GM18951 (cell line): ENCODE data around the gene PTER.

Experiments
- POLR2A ChIP-seq: IDR thresholded peaks from 4 replicates; pipeline ENCODE4 v1.6.1; 2011; ENCODE audit warnings: mild to moderate bottlenecking; ENCODE audit not compliant: insufficient read length, insufficient read depth; ENCODE audit errors: extremely low read depth
- in situ Hi-C: fragments of 300-500 bp; cut with MboI; formaldehyde crosslinking; loops from one replicate; pipeline ENCODE4 v1.12.0; 2022; ENCODE audit warnings: low sequenced_read_pairs, mixed read lengths, inconsistent platforms; ENCODE audit not compliant: unreplicated experiment

The PTER gene

DNA sequence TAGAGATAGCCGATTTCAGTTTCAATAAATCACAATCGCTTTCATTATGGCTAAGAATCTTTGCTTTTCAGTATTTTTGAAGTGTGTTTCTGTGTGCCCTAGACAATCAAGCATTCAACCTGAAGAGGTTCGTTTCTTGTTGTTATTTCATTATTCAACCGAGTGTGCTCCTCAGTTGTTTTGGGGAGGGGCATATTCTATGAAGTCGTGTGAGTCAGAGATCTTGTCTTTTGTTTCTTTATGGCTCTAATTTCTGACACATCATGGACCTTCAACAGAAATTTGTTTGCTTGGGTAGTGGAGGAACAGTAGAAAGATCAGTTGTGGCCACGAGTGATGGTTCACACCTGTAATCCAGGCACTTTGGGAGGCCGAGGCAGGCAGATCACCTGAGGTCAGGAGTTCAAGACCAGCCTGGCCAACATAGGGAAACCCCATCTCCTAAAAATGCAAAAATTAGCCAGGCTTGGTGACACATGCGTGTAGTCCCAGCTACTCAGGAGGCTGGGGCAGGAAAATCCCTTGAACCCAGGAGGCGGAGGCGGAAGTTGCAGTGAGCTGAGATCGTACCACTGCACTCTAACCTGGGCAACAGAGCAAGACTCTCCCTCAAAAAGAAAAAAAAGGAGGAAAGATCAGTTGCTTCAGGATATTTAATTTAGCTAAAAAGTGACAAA, 46.6 kb downstream of the PTER start:
- no peak for TF ChIP-seq POLR2A
- in situ Hi-C loops = no loop called here

DNA sequence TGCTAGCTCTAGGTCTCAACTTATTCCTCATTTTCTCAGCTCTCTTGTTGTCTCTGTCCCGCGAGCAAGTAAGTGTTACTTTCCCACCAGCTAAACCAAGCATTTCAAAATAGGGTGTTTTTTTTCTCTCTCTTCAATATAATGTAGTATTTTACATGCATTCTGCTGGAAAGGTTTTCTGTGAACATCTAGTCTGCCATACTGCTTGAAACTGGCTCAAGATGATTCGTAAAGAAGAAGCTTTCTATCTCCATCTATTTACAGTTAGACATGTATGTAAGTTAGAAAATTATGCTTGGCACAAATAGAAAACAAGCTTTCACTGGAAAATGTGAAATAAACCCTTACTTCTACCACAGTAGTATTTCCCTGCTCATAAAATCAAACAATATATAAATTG, 53.7 kb downstream of the PTER start:
- in situ Hi-C loops = no loop called here
- no peak for TF ChIP-seq POLR2A

DNA sequence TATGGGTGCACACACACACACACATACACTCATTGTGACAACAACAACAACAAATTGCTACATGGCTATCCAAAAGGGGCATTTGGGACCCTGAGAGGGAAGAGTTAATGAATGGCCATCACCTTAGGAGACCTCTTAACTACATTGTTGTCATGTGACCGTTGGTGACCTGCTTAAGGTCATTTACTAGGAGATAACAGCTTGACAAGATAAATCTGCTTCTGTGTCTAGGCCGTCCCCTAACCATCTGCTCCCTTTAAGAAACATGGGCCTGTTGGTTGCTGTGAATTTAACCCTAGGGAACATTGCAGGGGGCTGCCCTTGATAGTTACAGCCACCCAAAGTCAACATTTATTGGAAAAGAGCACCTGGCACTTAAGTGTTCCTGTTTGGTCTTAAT, 55.1 kb downstream of the PTER start:
- in situ Hi-C loops = no loop called here
- no peak for TF ChIP-seq POLR2A

DNA sequence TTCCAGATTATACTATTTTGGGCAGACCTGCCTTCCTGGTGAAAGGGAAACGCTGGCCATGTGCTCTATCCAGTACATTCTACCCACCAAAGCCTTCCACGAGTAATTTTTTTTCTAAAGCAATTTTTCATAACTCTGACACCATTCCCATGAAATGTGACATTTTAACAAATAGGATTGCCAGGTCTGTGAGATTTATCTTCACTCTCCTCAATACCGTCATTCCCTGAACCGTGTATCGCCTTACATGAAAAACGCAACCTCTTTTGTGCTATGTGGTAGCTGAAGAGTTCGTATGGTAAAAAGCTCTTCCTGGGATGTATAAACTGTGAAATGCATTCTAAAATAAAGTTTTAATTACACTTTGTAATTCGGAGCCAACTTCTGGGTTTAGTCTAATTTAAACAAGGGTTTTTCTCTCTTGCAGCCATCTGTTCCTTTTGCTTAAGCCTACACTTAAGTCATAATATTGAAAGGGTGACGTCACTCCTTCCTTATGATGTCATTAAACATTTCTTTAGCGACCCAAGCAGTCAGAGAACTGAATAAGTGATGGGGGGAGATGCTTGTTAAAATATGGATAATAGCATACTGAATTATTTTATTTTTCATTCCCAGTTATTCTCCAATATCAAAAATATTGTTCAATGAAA, 57.2 kb downstream of the PTER start:
- in situ Hi-C loops = no loop called here
- no peak for TF ChIP-seq POLR2A

DNA sequence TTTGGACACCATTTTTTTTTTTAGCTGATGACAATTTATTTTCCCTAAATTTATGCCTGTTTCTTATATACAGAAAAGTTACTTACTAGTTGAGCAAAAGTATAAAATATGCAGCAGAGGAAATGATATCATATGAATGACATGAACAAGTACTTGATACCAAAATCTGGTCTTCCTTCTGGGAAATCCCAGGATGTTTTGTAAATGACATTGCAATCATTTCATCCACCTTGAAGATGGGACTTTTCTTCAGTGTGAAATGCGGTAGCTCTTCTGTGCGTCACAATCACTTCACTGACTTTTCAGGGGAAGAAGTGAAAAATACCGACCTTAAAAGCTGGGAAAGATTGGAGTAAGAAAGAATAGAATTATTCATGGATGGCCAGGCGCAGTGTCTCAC, 61.1 kb downstream of the PTER start:
- in situ Hi-C loops = no loop called here

DNA sequence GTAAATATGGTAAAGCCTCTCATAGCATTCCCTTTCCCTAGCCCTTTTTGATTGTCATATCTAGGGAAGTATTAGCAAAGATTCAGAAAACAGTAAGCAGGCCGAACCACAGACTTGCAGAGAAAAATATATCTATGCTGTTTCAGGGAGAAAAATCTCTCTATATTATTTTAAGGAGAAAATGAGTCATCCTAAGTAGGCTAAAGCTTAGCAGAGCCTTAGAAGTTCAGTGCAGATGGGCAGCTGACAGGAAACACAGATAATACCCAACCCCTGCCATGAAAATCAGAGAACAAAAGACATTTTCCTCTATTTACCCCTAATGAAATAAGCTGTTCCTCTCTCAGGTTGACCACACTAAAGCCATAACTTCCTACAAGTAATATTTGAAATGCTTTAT, 68.4 kb downstream of the PTER start:
- TF ChIP-seq POLR2A = no peak
- in situ Hi-C loops = no loop called here

More for the DNA sequence above, 61.1 kb downstream of the PTER start:
- no peak for TF ChIP-seq POLR2A

DNA sequence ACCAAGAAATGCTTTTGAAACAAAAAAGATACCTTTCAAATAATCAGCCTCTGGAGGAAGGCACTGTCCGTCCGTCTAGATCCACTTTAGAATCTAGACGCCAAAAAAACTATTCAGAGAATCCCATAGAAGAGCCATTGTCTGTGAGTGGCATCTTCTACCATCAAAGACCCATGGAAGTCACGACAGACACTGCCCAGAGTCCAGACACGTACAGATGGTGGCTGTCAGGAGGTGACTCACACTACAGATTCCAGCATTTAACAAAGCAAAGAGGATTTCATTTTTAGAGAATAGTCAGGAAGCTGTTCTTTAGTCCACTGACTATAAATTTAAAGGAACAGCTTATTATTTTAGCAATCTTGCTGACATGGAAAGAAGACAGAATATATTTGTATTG, 73.2 kb downstream of the PTER start:
- in situ Hi-C loops = no loop called here
- TF ChIP-seq POLR2A = no peak

DNA sequence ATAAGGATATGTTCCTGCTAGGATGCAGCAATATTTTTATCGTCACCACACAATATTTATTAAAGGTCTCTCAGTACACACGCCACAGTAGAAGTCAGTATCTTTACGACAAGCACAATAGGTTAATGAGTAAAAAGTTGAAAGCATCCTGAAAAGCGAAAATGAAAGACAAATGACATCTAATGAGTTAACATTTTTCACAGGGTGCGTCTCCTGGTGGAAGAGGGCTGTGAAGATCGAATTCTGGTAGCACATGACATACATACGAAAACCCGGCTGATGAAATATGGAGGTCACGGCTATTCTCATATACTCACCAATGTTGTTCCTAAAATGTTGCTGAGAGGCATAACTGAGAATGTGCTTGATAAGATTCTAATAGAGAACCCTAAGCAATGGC, 74.0 kb downstream of the PTER start:
- TF ChIP-seq POLR2A = no peak
- in situ Hi-C loops = no loop called here

DNA sequence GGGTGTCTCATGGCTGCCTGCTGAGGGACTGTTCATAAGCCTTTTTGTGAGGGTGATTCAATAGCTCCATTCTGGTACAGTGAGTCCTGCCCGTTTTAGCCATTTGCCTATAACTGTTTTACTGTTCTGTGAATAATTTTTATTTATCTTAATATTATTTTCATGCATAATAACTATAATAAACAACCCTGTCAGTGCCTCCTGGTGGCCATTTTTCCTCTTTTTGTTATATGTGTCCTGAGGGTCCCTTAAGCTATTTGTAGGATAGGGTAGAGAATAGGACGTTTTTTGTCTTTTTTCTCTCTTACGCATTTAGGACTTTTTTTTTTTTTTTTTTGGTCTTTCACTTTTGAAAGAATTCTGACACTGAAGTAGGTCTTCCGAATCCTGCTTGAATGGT, 82.0 kb downstream of the PTER start:
- in situ Hi-C loops = no loop called here
- no peak for TF ChIP-seq POLR2A

DNA sequence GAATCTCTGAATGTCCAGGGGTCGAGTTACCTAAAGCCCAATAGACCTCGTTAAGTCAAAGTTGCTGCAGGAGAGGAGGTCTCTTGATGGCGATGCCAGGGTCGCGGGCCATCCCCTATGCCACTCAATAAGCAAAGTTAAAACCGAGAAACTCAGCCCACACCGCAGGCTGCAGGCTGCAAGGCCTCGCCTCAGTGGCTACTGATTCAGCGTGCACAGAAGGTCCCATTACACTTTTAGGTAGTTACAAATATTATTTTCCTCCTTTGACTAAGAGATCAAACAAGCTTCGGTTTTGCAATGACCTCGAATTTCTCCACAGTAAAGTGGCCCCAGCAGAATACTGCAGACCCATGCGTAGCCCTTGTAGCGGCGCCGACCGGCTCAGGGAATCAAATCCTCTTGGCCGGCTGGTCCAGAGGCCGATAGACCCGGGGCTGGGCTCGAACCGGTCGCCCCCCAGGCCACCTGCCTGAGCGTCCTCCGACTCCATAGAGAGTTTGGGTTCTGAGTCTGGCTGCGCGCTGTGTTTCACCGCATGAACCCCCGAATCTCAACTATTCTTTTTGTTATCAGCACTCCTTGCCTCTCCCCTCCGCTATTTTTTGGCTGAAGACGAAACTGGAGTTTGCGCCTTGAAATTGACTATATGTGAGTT, 82.6 kb downstream of the PTER start:
- in situ Hi-C loops = no loop called here
- no peak for TF ChIP-seq POLR2A

DNA sequence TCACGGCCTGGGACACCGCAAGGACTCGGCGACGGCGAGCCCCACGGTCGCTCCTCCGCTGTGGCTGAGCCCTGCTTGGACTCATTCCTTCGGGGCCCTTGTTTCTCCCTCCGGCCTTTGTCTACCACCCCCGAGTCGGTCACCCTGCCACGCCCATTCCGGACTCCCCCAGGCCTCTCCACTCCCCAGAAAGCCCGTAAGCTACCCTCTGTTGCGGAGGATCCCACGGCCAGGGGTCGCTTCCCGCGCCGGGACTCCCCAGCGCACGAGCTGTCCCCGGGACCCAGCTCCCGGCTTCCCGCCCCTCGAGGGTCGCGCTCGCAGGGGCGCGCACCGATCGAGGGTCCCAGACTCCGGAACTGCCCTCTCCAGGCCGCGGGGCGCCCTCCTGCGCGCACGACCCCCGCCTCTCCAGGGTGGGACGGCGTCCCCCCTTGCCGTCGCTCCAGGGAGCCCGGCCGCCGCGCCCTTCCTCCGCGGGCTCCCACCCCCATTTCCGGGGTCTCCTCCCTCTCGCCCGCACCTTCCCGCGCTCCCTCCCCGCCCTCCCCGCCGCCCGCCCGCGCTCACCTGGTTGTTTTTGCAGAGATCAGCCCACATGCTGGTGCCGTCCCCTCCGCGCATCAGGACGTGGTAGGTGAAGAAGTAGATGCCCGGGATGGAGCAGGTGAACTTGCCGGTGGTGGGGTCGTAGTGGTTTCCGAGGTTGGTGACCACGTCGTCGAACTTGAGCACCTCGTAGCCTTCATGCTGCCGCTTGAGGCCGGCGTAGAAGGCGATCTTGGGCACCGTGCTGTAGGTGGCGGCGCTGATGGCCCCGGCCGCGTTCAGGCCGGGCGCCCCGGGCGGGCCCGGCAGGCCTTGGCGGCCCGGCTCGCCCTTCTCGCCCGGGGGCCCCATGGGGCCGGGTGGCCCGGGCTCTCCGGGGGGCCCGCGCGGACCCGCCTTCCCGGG, 83.4 kb downstream of the PTER start:
- in situ Hi-C loops = no loop called here
- TF ChIP-seq POLR2A = no peak

DNA sequence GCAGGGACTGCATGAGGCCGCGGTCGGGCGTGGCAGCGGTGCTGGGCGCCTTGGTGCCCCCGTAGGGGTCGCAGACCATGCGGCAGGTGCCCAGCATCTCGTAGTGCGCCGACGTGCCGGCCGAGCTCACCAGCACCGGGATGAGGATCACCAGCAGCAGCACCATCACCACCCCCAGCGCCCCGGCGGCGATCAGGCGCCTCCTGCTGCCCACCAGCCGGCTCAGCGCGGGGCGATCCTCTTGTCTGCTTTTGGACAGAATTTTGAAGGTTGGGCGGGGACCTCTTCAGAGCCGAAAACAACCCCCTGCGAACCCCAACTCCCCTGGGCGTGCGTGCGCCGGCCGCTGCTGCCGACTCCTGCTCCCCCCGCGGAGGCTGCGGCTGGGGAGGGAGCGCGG, 84.1 kb downstream of the PTER start:
- no peak for TF ChIP-seq POLR2A
- in situ Hi-C loops = no loop called here
